A673 (cell line): ENCODE results near the gene USP22. TPM values are rescaled to one million over a fixed set of nuclear protein-coding genes. Genes with fewer than 3 reads are reported as not detected.
"Not testable (repeated sequence)": the region's sequence is repeated elsewhere in the genome, so short reads cannot be mapped to it uniquely, and the experiment has no call there.

ENCODE experiments used
- BruUV-seq: library from RNA; stranded (reverse); fragments of 400-500 nt; replicated peaks from 2 replicates; lab custom pipeline; 2021; lab: Mats Ljungman, UMichigan
- CTCF ChIA-PET: fragments of 300-600 bp; sonication (Branson Sonifier 250); formaldehyde crosslinking; loops from one replicate; lab custom pipeline; 2022; ENCODE audit warnings: antibody characterized with exemption; lab: Charles Lee
- POLR2A ChIA-PET: fragments of 300-600 bp; sonication (Branson Sonifier 250); formaldehyde crosslinking; loops from one replicate; lab custom pipeline; 2022; ENCODE audit warnings: antibody characterized with exemption; ENCODE audit not compliant: low non-redundant PET; lab: Charles Lee
- DNase-seq: peaks from one replicate; pipeline ENCODE4 v3.0.0-alpha.2; 2015; ENCODE audit warnings: low spot score
- H3K27ac ChIP-seq: fragments of 200-600 bp; sonication (generic); 2 replicates; pipeline ENCODE4 v1.5.1; 2016; ENCODE audit warnings: mixed run types, low read depth, mild to moderate bottlenecking, mixed read lengths, antibody characterized with exemption, low read length; ENCODE audit not compliant: poor library complexity, severe bottlenecking
- H3K27me3 ChIP-seq: fragments of 200-600 bp; sonication (generic); replicated peaks from 2 replicates; pipeline ENCODE4 v1.6.1; 2017; ENCODE audit warnings: mixed run types, low read depth, mild to moderate bottlenecking, mixed read lengths, antibody characterized with exemption, low read length; ENCODE audit not compliant: insufficient read depth, poor library complexity
- H3K36me3 ChIP-seq: fragments of 200-600 bp; sonication (generic); 2 replicates; pipeline ENCODE4 v1.6.1; 2016; ENCODE audit warnings: mixed run types, mild to moderate bottlenecking, mixed read lengths, antibody characterized with exemption, low read length; ENCODE audit not compliant: insufficient read depth, poor library complexity, severe bottlenecking
- H3K4me1 ChIP-seq: fragments of 200-600 bp; sonication (generic); 2 replicates; pipeline ENCODE4 v1.6.1; 2017; ENCODE audit warnings: mixed run types, mild to moderate bottlenecking, mixed read lengths, antibody characterized with exemption, low read length; ENCODE audit not compliant: insufficient read depth, poor library complexity, severe bottlenecking
- H3K4me3 ChIP-seq: fragments of 200-600 bp; sonication (generic); 2 replicates; pipeline ENCODE4 v1.5.1; 2016; ENCODE audit warnings: low read depth, mixed run types, mild to moderate bottlenecking, mixed read lengths, low read length; ENCODE audit not compliant: poor library complexity, severe bottlenecking
- H3K9me3 ChIP-seq: fragments of 200-600 bp; sonication (generic); 2 replicates; pipeline ENCODE4 v1.6.1; 2016; ENCODE audit warnings: mixed run types, low read depth, mild to moderate bottlenecking, mixed read lengths, antibody characterized with exemption, low read length; ENCODE audit not compliant: poor library complexity, severe bottlenecking
- CTCF ChIP-seq: fragments of 300-800, 200-600 bp; sonication (generic); conservative IDR thresholded peaks from 2 replicates; pipeline ENCODE4 v1.5.1; 2017; ENCODE audit warnings: low read depth, mild to moderate bottlenecking, antibody characterized with exemption, low read length, moderate library complexity, mixed read lengths
- EZH2 ChIP-seq: fragments of 200-600 bp; sonication (generic); IDR thresholded peaks from 2 replicates; pipeline ENCODE4 v1.6.1; 2017; ENCODE audit warnings: borderline replicate concordance, low read depth, mild to moderate bottlenecking, mixed read lengths, antibody characterized with exemption, low read length; ENCODE audit not compliant: poor library complexity, severe bottlenecking
- intact Hi-C: fragments of 100-400 bp; cut with micrococcal nuclease; formaldehyde crosslinking; loops from one replicate; pipeline ENCODE4 v1.10.0; 2022; ENCODE audit not compliant: unreplicated experiment
- total RNA-seq: library from RNA; stranded (reverse); gene quantifications from 2 replicates; pipeline ENCODE4 v1.2.3, GENCODE V29; 2021

The USP22 gene
- total RNA-seq, 1 experiment from 2014 or later = 288 TPM

GRCh38 chr17:20979792-20980083, 63.1 kb downstream of the USP22 start:
- POLR2A ChIA-PET = no interaction called here
- no peaks in the 10 kb centered on the region for H3K4me1 ChIP-seq
- DNase-seq = no peak
- intact Hi-C loops = no loop called here
- H3K27ac ChIP-seq = no peak overlapping the region
- H3K27me3 ChIP-seq = peaks cover 8% of the 10 kb centered on the region
- H3K4me3 ChIP-seq = no peak overlapping the region
- no peaks in the 10 kb centered on the region for H3K9me3 ChIP-seq
- no peaks in the 10 kb centered on the region for H3K36me3 ChIP-seq
- TF ChIP-seq CTCF (no peak), EZH2 (no peak)
- BruUV-seq = no TSS peak
- CTCF ChIA-PET = no interaction called here

- H3K4me1 ChIP-seq, H3K27ac ChIP-seq, H3K9me3 ChIP-seq, DNase-seq, H3K4me3 ChIP-seq, BruUV-seq, intact Hi-C loops, CTCF ChIA-PET, H3K36me3 ChIP-seq, POLR2A ChIA-PET: not testable (repeated sequence)
- peaks cover 10% of the 10 kb centered on the region for H3K27me3 ChIP-seq
Observed at GRCh38 chr17:20979007-20979791, 63.6 kb downstream of the USP22 start.

- CTCF ChIA-PET, H3K9me3 ChIP-seq, H3K36me3 ChIP-seq, POLR2A ChIA-PET, DNase-seq, H3K4me1 ChIP-seq, intact Hi-C loops, H3K4me3 ChIP-seq, H3K27ac ChIP-seq, BruUV-seq: not testable (repeated sequence)
- peaks cover 16% of the 10 kb centered on the region for H3K27me3 ChIP-seq
Observed at GRCh38 chr17:20977609-20978253, 65.1 kb downstream of the USP22 start.

GRCh38 chr17:20975566-20975965, 67.2 kb downstream of the USP22 start:
- CTCF ChIA-PET = no interaction called here
- no peak for TF ChIP-seq CTCF
- no peak for TF ChIP-seq EZH2
- no peaks in the 10 kb centered on the region for H3K9me3 ChIP-seq
- POLR2A ChIA-PET = no interaction called here
- BruUV-seq = no TSS peak
- H3K36me3 ChIP-seq = no peaks in the 10 kb centered on the region
- H3K4me3 ChIP-seq = no peak overlapping the region
- H3K27ac ChIP-seq = no peak overlapping the region
- intact Hi-C loops = no loop called here
- DNase-seq = no peak
- peaks cover 16% of the 10 kb centered on the region for H3K27me3 ChIP-seq
- H3K4me1 ChIP-seq = no peaks in the 10 kb centered on the region
